Mucosa of rectum (tissue), 2 donors: ENCODE results near the gene MSI2.

ENCODE experiments used
- H3K27ac ChIP-seq, 2 donors: one replicate each; pipeline ENCODE4 v1.7.0; 2013; ENCODE audit warnings: inconsistent platforms in 2 of 2, low read depth in 2 of 2, low read length in 2 of 2
- H3K27me3 ChIP-seq, 2 donors: one replicate each; pipeline ENCODE4 v1.7.0; 2013; ENCODE audit warnings: low read length in 2 of 2; ENCODE audit not compliant: control insufficient read depth in 2 of 2, insufficient read depth in 2 of 2
- H3K36me3 ChIP-seq, 2 donors: one replicate each; pipeline ENCODE4 v1.7.0; 2013; ENCODE audit warnings: low read length in 2 of 2; ENCODE audit not compliant: control insufficient read depth in 2 of 2, insufficient read depth in 2 of 2
- H3K4me1 ChIP-seq, 2 donors: one replicate each; pipeline ENCODE4 v1.7.0; 2013; ENCODE audit warnings: low read length in 2 of 2, mild to moderate bottlenecking in 1 of 2; ENCODE audit not compliant: control insufficient read depth in 2 of 2, insufficient read depth in 2 of 2
- H3K4me3 ChIP-seq, 2 donors: one replicate each; pipeline ENCODE4 v1.7.0; 2013; ENCODE audit warnings: low read length in 2 of 2
- H3K9ac ChIP-seq, 2 donors: one replicate each; pipeline ENCODE4 v1.7.0; 2013; ENCODE audit warnings: low read length in 2 of 2, low read depth in 1 of 2, mild to moderate bottlenecking in 1 of 2
- H3K9me3 ChIP-seq, 2 donors: one replicate each; pipeline ENCODE4 v1.7.0; 2013; ENCODE audit warnings: low read length in 2 of 2; ENCODE audit not compliant: control insufficient read depth in 2 of 2
- donor health status: healthy.
- donor health status: Normal muscosa, but diverticular disease.

MSI2 gene

DNA sequence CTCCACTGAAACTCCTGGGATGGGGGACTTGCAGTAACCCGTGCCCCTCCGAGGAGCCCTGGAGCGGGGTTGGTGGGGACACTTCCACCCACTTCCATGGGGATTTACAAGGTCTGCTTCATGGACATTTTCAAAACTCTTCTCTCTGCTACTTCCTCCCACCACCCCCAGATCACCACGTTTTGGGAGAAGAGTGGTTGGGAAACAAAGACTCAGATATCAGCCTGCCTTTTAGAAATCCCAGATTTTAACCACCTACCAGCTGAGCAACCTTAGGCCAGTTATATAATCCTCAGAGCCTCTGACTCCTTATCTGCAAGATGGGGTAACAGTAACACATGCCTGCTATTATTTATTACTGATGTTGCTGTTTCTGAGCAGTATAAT, 304.0 kb downstream of the MSI2 start:
- no peak overlapping the region for H3K27ac ChIP-seq
- H3K9me3 ChIP-seq = no peaks in the 10 kb centered on the region
- no peaks in the 10 kb centered on the region for H3K27me3 ChIP-seq
- peaks cover 0 to 5% of the 10 kb centered on the region in 2 donors for H3K4me1 ChIP-seq
- no peaks in the 10 kb centered on the region for H3K36me3 ChIP-seq
- no peak overlapping the region for H3K9ac ChIP-seq
- H3K4me3 ChIP-seq = no peak overlapping the region

DNA sequence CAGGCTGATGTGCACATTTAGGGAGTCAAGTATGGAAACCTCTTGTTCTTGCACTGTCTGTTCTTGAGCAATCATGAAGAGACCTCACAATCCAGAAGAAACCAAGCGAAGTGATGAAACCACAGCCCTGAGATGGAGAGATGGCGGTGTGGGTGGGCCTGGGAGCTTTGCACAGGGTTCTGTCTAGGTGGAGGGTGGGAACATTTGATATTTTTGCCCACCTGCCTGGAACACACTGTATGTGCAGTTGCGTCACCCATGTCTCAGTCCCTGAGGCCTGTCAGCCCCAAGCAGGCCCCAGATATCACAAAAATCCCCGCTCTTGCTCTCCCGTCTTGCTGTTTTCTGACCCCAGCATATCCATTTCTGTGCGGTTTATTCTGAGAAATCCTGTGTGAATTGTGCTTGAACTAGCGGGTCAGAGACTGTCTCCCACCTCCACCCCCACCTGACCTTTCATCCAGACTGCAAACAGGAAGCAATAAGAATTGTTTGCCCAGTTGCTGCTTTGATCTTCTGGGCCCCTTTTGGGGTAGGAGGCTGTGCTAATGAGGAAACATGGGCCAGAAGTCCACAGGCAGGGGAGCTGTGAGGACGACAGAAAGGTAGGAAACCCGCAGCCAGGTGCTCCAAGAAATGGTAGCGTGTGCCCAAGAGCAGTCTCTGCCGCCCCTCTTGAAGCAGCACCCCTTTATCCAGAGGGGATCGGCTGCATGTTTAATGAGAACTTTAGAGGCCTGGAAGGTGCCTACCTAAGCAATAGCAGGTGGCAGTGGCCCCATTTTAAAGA, 304.9 kb downstream of the MSI2 start:
- Histone ChIP-seq H3K9me3 (no peaks in the 10 kb centered on the region), H3K9ac (no peak overlapping the region), H3K27me3 (no peaks in the 10 kb centered on the region), H3K27ac (no peak overlapping the region), H3K4me1 (peaks cover 0 to 5% of the 10 kb centered on the region in 2 donors), H3K36me3 (no peaks in the 10 kb centered on the region), H3K4me3 (no peak overlapping the region)

GRCh38 chr17:57562184-57562698, 305.9 kb downstream of the MSI2 start:
- H3K27ac ChIP-seq = no peak overlapping the region
- H3K36me3 ChIP-seq = no peaks in the 10 kb centered on the region
- no peak overlapping the region for H3K9ac ChIP-seq
- H3K27me3 ChIP-seq = no peaks in the 10 kb centered on the region
- no peak overlapping the region for H3K4me3 ChIP-seq
- peaks cover 0 to 5% of the 10 kb centered on the region in 2 donors for H3K4me1 ChIP-seq
- H3K9me3 ChIP-seq = no peaks in the 10 kb centered on the region

DNA sequence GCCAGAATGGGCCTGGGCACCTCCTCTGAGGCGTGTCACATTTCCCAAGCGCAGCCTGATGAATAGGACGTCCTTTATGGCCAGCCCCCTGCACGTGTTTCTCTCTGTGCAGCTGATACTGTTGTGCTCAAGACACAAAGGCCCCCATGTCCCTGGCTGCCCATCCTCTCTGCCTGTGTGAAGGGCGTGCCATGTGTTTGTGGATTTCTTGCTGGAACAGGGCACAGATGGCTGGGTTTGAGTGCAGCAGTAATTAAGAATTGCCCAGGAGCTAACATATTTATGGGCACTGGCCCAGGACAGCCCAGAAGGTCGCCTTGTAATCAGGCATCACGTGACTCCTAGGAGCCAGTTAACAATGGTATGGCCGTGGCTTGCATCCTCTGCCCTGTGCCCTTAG, 307.6 kb downstream of the MSI2 start:
- Histone ChIP-seq H3K27ac (no peak overlapping the region), H3K4me1 (peaks cover 0 to 5% of the 10 kb centered on the region in 2 donors), H3K4me3 (no peak overlapping the region), H3K36me3 (no peaks in the 10 kb centered on the region), H3K27me3 (no peaks in the 10 kb centered on the region), H3K9ac (no peak overlapping the region), H3K9me3 (no peaks in the 10 kb centered on the region)

- Histone ChIP-seq H3K4me3 (no peak overlapping the region), H3K27ac (no peak overlapping the region), H3K36me3 (no peaks in the 10 kb centered on the region), H3K4me1 (peaks cover 0 to 5% of the 10 kb centered on the region in 2 donors), H3K27me3 (no peaks in the 10 kb centered on the region), H3K9ac (no peak overlapping the region), H3K9me3 (no peaks in the 10 kb centered on the region)
These were observed 308.9 kb downstream of the MSI2 start for GRCh38 chr17:57565176-57565575.

- H3K4me1 ChIP-seq = no peaks in the 10 kb centered on the region
- no peaks in the 10 kb centered on the region for H3K27me3 ChIP-seq
- H3K9me3 ChIP-seq = no peaks in the 10 kb centered on the region
- H3K36me3 ChIP-seq = no peaks in the 10 kb centered on the region
- H3K4me3 ChIP-seq = no peak overlapping the region
- H3K27ac ChIP-seq = no peak overlapping the region
- no peak overlapping the region for H3K9ac ChIP-seq
These were observed 310.4 kb downstream of the MSI2 start for GRCh38 chr17:57566721-57567120.

- H3K4me1 ChIP-seq = no peaks in the 10 kb centered on the region
- H3K4me3 ChIP-seq = no peak overlapping the region
- H3K9ac ChIP-seq = no peak overlapping the region
- no peaks in the 10 kb centered on the region for H3K9me3 ChIP-seq
- H3K27ac ChIP-seq = no peak overlapping the region
- H3K36me3 ChIP-seq = no peaks in the 10 kb centered on the region
- H3K27me3 ChIP-seq = no peaks in the 10 kb centered on the region
These were observed 310.9 kb downstream of the MSI2 start for GRCh38 chr17:57567251-57567650.

DNA sequence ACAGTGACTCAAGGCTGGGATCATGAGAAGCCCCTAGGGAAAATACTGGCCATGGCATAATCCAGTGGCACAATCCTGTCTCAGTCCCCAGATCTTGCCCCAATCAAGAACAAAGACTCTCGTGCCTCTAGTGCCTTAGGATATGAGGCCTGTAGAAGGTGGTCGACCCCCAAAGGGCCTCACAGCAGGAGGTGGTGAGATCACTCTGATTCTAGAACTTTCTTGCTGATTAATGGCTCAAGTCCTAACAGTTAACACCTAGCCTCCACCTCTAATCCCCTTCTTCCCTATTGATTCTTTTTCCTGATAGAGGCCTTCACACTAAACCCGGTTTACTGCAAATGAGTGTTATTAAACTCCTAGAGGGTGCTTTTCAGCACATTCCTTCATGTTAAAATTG, 312.0 kb downstream of the MSI2 start:
- Histone ChIP-seq H3K36me3 (no peaks in the 10 kb centered on the region), H3K9me3 (no peaks in the 10 kb centered on the region), H3K4me3 (no peak overlapping the region), H3K27me3 (no peaks in the 10 kb centered on the region), H3K4me1 (no peaks in the 10 kb centered on the region), H3K27ac (no peak overlapping the region), H3K9ac (no peak overlapping the region)

DNA sequence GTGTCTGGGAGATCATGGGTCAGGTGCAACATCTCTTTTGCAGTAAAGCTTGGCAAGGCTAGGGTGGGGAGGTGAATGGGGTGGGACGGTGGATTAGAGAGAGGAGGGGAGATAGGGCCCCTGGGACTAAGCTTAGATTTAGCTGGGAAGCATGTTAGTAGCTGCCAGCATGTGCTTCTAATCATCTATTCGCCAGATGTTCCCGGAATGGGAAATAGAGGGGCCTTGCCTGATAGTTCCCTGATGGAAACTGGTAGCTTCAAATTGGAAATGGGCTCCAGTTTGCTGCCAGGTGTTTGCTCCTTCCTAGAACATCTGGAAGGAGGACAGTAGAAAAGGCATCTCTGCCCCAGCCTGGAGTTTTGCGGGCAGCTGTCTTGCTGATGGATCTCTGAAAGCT, 312.7 kb downstream of the MSI2 start:
- Histone ChIP-seq H3K9ac (no peak overlapping the region), H3K4me1 (peaks cover 0 to 2% of the 10 kb centered on the region in 2 donors), H3K27me3 (no peaks in the 10 kb centered on the region), H3K4me3 (no peak overlapping the region), H3K36me3 (no peaks in the 10 kb centered on the region), H3K27ac (no peak overlapping the region), H3K9me3 (no peaks in the 10 kb centered on the region)

GRCh38 chr17:57569853-57570252, 313.5 kb downstream of the MSI2 start:
- Histone ChIP-seq H3K4me3 (no peak overlapping the region), H3K27me3 (no peaks in the 10 kb centered on the region), H3K27ac (no peak overlapping the region), H3K36me3 (no peaks in the 10 kb centered on the region), H3K9ac (no peak overlapping the region), H3K4me1 (peaks cover 0 to 2% of the 10 kb centered on the region in 2 donors), H3K9me3 (no peaks in the 10 kb centered on the region)
